ENCODE data around the gene PRMT2. TPM values are rescaled to one million over a fixed set of nuclear protein-coding genes. Genes with fewer than 3 reads are reported as not detected.
"Not testable (repeated sequence)": the region's sequence is repeated elsewhere in the genome, so short reads cannot be mapped to it uniquely, and the experiment has no call there.

PRMT2 gene
- total RNA-seq, 1 experiment from 2014 or later = 101 TPM

DNA sequence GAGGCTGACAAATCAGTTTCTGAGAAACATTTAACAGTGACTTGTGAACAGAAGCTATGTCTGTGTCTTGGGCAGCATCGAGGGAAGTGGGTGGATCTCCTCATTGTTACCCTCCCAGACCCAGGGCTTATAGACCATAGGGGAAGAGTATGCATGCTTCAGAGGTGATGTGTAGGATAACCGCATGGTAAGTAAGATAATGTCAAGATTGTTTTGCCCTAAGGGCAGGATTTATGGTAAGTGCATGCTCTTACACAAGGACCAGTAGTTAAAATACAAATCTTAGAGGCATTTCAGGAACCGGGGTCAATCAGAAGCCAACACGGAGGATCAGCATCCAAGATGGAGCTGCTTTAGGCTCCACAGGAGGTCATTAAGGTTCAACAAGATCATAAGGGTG, 7.7 kb upstream of the PRMT2 start:
- no peaks in the 10 kb centered on the region for H3K9me2 ChIP-seq (replicated peaks; ENCODE audit: low read length)
- H3K4me2 ChIP-seq (ENCODE audit: low read length) = no peak overlapping the region
- no peaks in the 10 kb centered on the region for H3K36me3 ChIP-seq (ENCODE audit: low read depth, low read length)
- H3F3A ChIP-seq (ENCODE audit: low read length, unreplicated experiment) = no peaks in the 10 kb centered on the region
- H3K9me3 ChIP-seq (ENCODE audit: low read length) = no peaks in the 10 kb centered on the region
- ATAC-seq (no peak), DNase-seq (peak; percentile 4)
- H3K9ac ChIP-seq (ENCODE audit: low read length) = no peak overlapping the region
- TF ChIP-seq, protein P1, sequence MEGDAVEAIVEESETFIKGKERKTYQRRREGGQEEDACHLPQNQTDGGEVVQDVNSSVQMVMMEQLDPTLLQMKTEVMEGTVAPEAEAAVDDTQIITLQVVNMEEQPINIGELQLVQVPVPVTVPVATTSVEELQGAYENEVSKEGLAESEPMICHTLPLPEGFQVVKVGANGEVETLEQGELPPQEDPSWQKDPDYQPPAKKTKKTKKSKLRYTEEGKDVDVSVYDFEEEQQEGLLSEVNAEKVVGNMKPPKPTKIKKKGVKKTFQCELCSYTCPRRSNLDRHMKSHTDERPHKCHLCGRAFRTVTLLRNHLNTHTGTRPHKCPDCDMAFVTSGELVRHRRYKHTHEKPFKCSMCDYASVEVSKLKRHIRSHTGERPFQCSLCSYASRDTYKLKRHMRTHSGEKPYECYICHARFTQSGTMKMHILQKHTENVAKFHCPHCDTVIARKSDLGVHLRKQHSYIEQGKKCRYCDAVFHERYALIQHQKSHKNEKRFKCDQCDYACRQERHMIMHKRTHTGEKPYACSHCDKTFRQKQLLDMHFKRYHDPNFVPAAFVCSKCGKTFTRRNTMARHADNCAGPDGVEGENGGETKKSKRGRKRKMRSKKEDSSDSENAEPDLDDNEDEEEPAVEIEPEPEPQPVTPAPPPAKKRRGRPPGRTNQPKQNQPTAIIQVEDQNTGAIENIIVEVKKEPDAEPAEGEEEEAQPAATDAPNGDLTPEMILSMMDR (conservative IDR thresholded peaks at IDR 0.05; ENCODE audit: low read depth, low read length) = no peak
- TF ChIP-seq EZH2phosphoT487 (IDR thresholded peaks at IDR 0.05; ENCODE audit: borderline replicate concordance, low read length) (no peak), EZH2 (IDR thresholded peaks at IDR 0.05; ENCODE audit: low read length, unreplicated experiment) (no peak)
- H3K27ac ChIP-seq (ENCODE audit: low read length) = no peak overlapping the region
- H2AFZ ChIP-seq (ENCODE audit: low read length) = no peak overlapping the region
- H3K79me2 ChIP-seq (ENCODE audit: low read length) = no peaks in the 10 kb centered on the region
- POLR2A ChIA-PET (ENCODE audit: unreplicated experiment) = no interaction called here
- no peak overlapping the region for H3K4me3 ChIP-seq (ENCODE audit: low read length)
- no TSS peak for BruUV-seq (replicated peaks)
- CTCF ChIA-PET = no interaction called here
- intact Hi-C loops (cut with micrococcal nuclease) = no loop called here
- H3K27me3 ChIP-seq (ENCODE audit: low read length) = no peaks in the 10 kb centered on the region
- no peaks in the 10 kb centered on the region for H3K4me1 ChIP-seq (ENCODE audit: insufficient read depth, low read length)
- no peaks in the 10 kb centered on the region for H4K20me1 ChIP-seq (ENCODE audit: low read length)

DNA sequence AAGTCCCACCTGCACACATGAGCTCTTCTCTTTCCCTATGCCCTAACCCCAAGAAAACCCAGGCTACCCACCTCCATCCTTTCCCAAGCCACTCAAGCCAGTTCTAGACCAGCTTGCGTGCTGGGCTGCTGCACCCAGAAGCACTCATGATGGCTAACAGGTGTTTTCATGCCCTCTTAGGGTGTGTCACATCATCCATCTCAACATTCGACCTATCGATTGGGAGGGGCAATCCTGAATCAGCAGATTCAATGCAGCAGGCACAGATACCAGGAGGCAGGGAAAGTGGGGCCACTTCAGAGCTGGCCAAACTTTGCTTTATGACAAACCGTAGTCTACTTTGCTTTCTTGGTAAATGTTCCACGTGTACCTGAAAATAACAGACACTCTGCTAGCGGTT, 6.6 kb upstream of the PRMT2 start:
- Histone ChIP-seq H3K9ac (ENCODE audit: low read length) (no peak overlapping the region), H3K4me2 (ENCODE audit: low read length) (no peak overlapping the region), H3K27me3 (ENCODE audit: low read length) (no peaks in the 10 kb centered on the region), H3K4me3 (ENCODE audit: low read length) (no peak overlapping the region), H3K4me1 (ENCODE audit: insufficient read depth, low read length) (peaks cover 4% of the 10 kb centered on the region), H3F3A (ENCODE audit: low read length, unreplicated experiment) (no peaks in the 10 kb centered on the region), H3K79me2 (ENCODE audit: low read length) (no peaks in the 10 kb centered on the region), H3K27ac (ENCODE audit: low read length) (no peak overlapping the region), H4K20me1 (ENCODE audit: low read length) (no peaks in the 10 kb centered on the region), H3K9me2 (replicated peaks; ENCODE audit: low read length) (no peaks in the 10 kb centered on the region), H2AFZ (ENCODE audit: low read length) (no peak overlapping the region), H3K9me3 (ENCODE audit: low read length) (no peaks in the 10 kb centered on the region), H3K36me3 (ENCODE audit: low read depth, low read length) (no peaks in the 10 kb centered on the region)
- DNase-seq (no peak), ATAC-seq (no peak)
- POLR2A ChIA-PET (ENCODE audit: unreplicated experiment) = no interaction called here
- CTCF ChIA-PET = no interaction called here
- BruUV-seq (replicated peaks) = no TSS peak
- no peak for TF ChIP-seq EZH2phosphoT487 (IDR thresholded peaks at IDR 0.05; ENCODE audit: borderline replicate concordance, low read length)
- TF ChIP-seq, protein P1 (conservative IDR thresholded peaks at IDR 0.05; ENCODE audit: low read depth, low read length) = no peak
- intact Hi-C loops (cut with micrococcal nuclease) = no loop called here

DNA sequence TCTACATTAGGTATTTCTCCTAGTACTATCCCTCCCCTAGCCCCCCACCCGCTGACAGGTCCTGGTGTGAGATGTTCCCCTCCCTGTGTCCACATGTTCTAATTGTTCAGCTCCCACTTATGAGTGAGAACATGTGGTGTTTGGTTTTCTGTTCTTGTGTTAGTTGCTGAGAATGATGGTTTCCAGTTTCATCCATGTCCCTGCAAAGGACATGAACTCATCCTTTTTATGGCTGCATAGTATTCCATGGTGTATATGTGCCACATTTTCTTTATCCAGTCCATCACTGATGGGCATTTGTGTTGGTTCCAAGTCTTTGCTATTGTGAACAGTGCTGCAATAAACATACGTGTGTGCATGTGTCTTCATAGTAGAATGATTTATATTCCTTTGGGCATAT, 4.6 kb upstream of the PRMT2 start:
- CTCF ChIA-PET; POLR2A ChIA-PET (ENCODE audit: unreplicated experiment): not testable (repeated sequence)

More for the DNA sequence above, 4.6 kb upstream of the PRMT2 start:
- H3F3A ChIP-seq (ENCODE audit: low read length, unreplicated experiment); H3K79me2 ChIP-seq (ENCODE audit: low read length); H3K4me3 ChIP-seq (ENCODE audit: low read length); H2AFZ ChIP-seq (ENCODE audit: low read length); H3K27ac ChIP-seq (ENCODE audit: low read length); H4K20me1 ChIP-seq (ENCODE audit: low read length); H3K9ac ChIP-seq (ENCODE audit: low read length); H3K9me3 ChIP-seq (ENCODE audit: low read length); intact Hi-C loops (cut with micrococcal nuclease); H3K9me2 ChIP-seq (replicated peaks; ENCODE audit: low read length); DNase-seq; ATAC-seq; H3K27me3 ChIP-seq (ENCODE audit: low read length); H3K4me2 ChIP-seq (ENCODE audit: low read length); H3K36me3 ChIP-seq (ENCODE audit: low read depth, low read length); BruUV-seq (replicated peaks): not testable (repeated sequence)
- H3K4me1 ChIP-seq (ENCODE audit: insufficient read depth, low read length) = peaks cover 17% of the 10 kb centered on the region

All from PC-3 (cell line).